ENCODE results near the gene CHERP.
A peak's percentile ranks its signal among the peaks of the same experiment; 100 is the strongest.

CHERP gene, protein sequence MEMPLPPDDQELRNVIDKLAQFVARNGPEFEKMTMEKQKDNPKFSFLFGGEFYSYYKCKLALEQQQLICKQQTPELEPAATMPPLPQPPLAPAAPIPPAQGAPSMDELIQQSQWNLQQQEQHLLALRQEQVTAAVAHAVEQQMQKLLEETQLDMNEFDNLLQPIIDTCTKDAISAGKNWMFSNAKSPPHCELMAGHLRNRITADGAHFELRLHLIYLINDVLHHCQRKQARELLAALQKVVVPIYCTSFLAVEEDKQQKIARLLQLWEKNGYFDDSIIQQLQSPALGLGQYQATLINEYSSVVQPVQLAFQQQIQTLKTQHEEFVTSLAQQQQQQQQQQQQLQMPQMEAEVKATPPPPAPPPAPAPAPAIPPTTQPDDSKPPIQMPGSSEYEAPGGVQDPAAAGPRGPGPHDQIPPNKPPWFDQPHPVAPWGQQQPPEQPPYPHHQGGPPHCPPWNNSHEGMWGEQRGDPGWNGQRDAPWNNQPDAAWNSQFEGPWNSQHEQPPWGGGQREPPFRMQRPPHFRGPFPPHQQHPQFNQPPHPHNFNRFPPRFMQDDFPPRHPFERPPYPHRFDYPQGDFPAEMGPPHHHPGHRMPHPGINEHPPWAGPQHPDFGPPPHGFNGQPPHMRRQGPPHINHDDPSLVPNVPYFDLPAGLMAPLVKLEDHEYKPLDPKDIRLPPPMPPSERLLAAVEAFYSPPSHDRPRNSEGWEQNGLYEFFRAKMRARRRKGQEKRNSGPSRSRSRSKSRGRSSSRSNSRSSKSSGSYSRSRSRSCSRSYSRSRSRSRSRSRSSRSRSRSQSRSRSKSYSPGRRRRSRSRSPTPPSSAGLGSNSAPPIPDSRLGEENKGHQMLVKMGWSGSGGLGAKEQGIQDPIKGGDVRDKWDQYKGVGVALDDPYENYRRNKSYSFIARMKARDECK

DNA sequence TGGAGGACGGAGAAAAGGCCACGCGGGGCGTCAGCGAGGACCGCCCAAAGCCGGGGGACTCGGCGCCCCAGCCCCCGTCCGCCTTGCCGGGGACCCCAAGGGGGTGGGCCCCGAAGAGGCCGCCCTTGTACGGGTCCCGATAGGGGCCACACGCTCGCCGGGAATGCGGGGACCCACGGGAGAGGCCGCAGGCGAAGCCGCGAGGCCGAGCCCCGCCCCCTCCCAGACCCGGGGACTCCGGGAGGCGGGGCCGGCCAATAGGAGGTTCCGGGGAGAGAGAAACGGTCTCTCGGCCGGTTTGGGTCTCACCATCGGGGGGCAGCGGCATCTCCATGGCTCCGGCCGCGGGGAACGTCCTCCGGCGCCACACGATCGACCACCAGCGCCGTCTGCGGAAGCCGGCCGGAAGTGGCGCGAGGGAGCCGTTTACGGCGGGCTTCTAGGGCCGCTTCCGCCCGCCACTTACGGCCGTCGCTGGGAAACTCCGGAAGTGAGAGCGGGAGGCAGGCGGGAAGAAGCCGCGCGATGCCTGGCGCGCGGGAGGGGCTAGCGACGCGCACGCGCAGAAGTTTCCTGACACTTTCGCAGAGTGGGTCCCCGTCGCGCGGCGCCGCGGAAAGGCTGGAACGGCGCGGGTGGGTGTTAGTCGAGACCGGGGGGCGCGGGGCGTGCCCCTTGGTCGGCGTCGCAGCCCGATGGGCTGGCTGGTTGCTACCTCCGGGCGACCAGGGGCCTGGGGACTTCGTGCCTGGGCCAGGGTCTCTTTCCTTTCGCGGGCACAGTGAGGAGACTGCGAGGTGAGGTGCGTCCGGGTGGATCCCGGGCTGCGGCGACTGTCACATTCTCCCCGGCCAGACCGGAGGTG is at the start of gene CHERP:
CHERP (minus strand) TSS at position 393 of the 865 bp plus-strand sequence; CDS start at position 334, 59 bp downstream.
- DNase-seq (ENCODE audit: insufficient read length, low spot score) (peak; percentile 95), FAIRE-seq (peak; percentile 82)

DNA sequence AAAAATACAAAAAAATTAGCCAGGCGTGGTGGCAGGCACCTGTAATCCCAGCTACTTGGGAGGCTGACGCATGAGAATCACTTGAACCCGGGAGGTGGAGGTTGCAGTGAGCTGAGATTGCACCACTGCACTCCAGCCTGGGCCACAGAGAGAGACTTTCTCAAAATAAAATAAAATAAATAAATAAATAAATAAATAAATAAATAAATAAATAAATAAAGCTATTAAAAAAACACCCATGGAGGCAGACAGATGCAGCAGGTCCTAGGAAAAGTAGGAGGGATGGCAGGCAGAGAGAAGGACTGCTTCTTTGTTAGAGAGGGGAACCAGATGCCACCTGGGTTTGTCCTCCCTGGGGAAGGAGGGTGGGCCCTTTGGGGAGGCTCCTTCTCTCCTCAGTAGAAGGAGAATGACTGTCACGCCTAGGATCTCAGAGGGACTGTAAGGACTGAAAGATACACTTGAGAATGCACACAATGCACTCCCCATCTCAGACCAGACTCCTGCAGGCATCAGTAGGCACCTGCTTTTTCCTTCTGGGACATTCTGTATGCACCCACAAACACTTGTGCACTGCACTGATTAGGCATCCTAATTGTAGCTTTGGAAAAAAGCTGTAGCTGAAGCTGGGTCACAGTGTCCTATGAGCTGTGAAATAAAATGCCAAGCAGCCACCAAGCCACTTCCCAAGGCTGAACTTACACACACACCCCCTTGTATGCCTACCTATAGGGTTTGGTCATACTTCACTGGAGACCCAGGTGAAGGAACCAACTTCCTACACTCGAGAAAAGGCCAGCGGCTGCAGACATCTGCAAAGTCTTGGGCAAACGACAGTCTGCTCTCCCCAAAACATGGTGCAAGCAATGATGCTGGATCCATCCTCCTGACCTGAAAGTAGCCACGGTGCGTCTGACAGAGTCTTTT is 48.9 kb upstream of the CHERP start:
- no peak for DNase-seq (ENCODE audit: insufficient read length, low spot score)
- FAIRE-seq: peak; percentile 21

DNA sequence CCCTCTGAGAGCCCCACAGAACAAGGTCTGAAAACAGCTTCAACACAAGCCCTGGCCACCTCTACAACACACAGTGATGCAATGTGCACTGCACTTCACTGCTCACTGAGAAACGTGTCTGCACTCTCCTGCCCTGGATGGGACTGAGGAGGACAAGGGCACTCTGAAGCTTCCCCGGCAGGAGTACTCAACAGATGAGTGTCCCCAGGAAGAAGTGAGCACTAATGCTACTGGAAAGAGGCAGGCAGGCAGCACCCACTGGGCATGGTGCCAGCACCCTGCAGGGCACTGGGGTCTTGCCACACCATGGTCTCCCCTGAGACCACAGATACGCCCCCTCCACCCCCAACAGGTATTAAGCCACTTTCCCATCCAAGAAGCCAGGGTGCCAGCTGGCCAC is 47.7 kb upstream of the CHERP start:
- DNase-seq (ENCODE audit: insufficient read length, low spot score): no peak
- no peak for FAIRE-seq

DNA sequence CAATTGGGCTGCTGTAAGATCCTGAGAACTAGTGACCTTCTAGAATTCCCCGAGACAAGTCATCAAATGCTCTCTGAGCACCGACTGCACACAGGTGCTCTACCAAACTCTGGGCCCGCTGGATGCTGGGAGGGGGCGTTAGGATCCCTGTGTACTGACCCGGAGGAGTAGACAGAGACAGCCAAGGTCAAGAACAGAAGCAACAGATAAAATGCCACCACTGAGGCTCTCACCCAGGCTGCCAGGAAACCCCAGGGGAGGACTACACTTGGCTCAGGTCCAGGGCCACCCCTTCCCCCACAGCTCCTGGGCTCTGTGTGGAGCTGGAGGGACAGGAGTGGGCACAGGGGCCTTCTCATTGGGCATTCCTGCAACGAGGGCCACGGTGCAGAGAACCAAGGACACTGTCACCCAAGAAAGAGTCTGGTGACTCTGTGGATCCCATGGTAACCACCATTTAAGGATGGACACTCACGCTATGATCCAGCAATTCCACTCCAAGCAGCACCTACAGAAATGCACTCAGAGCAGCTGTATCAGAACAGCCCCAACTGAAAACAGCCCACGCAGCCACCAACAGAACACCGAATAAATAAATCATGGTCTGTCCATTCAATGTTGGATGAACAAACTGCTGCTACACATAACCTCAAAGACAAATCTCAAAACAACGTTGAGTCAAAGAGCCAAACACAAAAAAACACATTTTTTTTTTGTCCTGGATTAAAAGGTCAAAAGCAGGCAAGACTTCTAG is 46.8 kb upstream of the CHERP start:
- no peak for FAIRE-seq
- no peak for DNase-seq (ENCODE audit: insufficient read length, low spot score)

DNA sequence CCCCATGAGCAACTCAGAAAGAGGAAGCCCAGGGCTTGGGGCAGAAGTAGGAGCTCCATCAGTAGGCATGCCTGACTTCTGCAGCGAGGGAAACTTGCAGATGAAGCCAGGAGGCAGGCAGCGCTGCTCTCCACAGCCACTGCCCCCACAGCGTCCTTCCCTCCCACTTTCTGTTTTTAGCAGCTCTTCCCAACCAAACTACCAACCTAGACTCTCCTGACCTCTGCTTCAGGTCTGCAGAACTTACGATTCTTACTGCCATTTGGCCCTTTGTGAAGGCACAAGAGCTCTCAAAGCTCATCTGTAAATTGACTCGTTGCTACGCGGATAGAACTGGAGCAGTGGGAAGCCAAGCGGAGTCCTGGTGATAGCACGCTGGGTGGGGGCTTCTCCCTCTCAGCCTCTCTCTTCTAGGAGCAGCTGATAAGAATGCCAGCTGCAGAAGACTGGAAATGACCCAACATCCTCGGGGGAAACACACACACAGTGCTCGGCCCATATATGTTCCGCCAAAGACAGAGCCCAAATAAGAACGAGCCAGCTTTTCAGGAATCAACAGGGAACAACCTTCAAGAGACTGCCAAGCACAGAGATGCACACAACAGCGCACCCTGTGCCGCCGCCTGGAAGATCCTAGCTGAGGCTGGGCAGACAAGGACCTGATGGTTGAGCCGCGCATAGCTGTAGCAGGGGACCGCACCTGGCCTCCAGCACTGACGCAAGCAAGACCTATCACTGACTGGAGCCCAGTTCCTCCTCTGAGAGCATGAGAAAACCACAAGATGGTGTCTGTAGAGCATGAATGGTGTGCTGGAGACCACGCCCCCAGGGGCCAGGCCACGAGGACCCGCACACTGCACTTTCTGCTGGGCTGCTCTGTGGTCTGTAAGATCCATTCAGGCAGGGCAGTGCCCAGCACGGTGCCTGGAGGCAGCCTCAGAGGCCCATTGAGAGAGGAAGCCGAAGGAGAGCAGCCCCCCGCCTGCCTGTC is 45.9 kb upstream of the CHERP start:
- peak; percentile 70 for DNase-seq (ENCODE audit: insufficient read length, low spot score)
- FAIRE-seq: peak; percentile 100

DNA sequence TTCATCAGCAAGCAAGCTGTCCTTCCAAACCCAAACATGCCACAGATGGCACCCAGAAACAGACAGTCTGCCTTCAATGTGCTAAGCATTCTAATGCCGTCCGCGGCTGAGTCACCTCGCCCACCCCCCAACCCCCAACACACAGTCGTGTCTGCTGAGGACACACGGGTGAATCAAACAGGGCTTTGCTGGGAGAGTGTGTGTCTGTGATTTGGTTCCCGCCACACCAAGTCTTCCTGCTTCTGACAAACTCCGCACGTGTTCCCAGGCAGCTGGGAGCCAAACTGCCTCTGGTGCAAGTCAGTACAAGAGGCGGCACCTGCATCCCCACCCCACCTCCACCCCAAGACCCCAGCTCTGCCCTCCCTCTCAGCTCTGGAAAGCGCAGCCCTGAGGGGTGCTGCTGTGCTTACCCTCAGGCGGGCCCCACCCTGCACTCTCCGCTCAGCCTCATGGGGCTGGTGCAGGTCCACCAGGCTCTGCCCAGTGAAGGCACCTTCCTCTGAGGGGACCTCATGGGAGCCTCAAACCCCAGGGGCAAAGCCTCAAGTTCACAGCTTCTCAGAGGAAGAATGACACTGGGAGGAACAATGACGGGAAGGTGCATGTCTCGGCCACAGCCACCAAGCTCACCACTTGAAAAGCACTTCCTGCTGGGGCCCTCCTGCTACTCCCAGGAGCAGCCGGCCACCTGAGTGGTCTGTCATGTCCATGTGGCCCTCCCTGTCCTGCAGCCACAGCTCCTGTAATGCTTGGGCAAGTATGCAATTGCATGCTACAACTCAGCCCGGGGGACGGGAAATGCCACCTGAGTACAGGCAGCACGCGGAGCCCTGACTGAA is 45.0 kb upstream of the CHERP start:
- DNase-seq (ENCODE audit: insufficient read length, low spot score) (no peak), FAIRE-seq (peak; percentile 96)

DNA sequence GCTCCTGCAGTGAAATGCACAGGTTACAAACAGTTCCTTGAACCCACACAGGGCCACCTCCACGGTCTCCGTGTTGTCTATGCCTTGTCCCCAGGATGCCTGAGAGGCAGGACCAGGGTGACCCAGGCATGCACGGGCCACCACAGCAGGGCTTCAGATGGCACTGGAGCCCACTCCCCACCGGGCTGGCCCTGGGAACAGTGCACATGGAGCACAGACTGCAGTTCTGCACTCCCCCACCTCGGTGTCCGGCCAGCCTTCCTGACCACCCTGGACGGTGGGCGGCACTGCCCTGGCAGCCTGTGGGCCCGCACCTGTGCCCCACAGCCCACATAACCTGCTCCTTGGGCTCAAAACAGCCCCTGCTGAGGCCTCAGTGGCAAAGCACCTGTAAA is 44.2 kb upstream of the CHERP start:
- FAIRE-seq: no peak
- no peak for DNase-seq (ENCODE audit: insufficient read length, low spot score)

DNA sequence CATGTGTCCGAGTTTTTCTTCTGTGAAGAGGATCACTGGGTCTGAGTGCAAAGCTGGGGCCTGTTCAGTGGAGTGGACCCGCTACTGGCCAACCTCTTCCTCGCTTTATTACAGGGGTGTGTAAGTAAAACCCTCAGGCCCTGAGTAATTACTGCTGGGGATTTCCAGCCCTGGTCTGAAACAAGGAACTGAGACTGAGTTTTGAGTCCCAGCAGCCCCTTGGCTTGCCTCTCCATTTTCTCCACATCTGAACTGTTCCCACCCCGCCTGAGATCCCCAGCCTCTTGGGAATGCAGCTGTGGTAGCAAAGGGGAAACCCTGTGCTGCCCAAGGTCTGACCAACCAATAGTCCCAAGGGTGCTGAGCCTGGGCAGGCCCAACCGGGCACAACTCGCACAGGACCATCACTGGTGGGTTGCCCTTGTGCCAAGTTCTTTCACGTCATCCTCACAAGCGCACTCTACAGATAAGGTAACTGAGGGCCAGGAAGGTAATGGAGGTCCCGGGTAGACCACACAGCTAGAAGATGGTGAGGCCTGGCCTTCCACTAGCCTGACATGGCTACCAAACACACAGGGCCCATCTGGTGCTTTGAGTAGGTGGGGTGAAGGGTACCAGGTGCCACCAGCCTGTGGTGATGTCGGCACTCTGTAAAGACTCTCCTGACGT is 43.7 kb upstream of the CHERP start:
- peak; percentile 97 for FAIRE-seq
- DNase-seq (ENCODE audit: insufficient read length, low spot score): peak; percentile 51

DNA sequence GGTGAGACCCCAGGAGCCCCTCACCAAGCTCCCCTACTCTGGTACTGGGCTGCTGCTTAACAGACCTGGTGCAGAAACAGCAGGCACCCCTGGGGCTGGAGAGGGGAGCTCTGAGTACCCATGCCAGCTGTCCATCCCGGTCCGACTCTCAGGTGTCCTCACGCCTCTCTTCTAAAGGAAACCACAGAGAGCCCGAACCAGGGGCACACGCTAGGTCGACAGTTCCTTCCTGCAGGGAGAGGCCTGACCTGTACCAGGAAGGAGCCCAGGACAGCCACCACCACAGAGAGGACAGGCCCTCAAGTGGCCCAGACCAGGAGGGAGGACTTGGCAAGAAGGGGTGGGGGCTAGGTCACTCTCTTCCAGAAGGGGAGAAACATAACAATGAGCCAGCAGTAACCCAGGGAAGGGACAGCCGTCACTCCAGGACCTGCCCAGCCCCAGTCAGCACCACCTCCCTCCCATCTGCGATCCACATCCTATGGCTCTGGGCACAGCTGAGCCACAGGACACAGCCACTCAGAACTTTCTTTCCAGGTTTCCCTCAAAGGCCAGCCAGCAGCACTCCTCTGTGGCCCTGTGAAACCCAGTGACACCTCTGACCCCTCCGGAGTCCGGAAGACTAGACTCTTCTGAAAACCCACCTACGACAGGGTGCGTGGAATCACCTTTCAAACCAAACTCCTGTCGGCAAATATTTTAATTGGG is 43.0 kb upstream of the CHERP start:
- no peak for FAIRE-seq
- DNase-seq (ENCODE audit: insufficient read length, low spot score): no peak

DNA sequence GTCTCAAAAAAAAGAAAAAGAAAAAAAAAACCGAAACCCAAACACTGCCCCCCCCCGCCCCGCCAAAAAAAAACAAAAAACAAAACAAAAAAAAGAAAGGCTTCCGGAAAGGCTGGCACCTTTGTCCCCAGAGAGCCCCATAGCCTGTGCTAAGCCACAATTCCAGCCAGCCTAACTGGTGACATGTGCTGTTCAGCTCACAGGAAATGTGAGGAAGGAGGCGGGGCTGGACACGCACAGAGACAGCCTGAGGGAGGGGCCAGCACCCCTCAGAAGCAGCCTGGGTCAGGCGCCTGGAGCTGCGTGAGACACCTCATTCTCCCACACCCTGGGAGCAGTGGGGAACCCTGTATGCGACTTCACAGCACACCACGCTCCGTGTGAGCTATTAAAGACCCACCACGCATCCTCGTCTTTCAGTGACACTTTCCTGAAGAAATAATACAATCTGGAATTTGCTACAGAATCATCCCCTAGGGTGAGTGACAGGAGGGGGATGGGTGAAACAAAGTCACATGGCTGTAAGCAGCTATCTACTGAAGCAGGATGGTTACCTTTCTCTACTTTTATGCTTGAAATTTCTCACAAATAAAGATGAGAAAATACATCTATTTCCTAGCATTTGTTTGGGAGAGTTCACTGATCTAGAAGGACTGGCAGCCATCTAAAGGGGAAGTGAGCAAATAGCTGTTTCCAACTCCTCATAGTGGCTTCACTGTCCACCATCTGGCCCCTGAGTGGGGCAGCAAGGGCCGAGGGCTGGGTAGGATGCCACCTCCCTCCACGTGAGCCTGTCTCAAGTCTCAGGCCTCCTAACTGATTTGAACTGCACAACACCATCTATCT is 42.2 kb upstream of the CHERP start:
- DNase-seq (ENCODE audit: insufficient read length, low spot score): peak; percentile 89
- FAIRE-seq: peak; percentile 99

DNA sequence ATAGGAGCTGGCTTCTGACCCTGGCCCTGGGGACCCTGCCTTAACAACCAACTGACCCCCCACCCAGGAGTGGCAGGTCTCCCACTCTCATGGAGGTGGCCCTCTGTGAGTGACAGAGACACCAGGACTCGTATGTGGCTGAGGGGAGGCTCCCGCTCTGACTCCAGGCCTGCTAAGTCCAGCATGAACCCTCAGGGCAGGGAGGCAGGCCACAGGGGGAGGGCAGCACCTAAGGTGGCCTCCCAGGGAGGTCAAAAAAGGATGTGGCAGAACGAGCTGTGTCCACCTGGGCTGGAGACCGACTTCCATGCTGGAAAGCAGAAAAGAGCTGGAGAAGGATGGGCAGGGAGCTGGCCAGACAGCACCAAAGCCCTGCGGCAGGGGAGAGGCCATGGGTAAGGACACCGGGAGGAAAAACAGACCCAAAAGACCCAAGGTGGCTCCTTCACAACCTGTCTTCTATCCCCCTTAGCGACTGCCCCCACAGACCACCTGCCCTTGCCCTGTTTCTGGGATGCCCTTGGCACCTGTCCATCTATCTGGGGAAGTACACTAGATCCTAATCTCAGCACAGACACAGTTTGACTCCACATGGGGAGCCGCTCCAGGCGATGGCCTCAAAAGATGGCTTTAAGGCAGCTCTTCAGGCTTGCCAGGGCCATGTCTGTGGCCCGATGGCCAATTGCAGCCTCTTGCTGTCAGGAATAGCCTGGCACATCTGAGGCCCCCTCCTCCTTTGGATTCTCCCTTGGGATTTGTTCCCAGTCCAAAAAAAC is 40.4 kb upstream of the CHERP start:
- no peak for DNase-seq (ENCODE audit: insufficient read length, low spot score)
- FAIRE-seq: no peak

DNA sequence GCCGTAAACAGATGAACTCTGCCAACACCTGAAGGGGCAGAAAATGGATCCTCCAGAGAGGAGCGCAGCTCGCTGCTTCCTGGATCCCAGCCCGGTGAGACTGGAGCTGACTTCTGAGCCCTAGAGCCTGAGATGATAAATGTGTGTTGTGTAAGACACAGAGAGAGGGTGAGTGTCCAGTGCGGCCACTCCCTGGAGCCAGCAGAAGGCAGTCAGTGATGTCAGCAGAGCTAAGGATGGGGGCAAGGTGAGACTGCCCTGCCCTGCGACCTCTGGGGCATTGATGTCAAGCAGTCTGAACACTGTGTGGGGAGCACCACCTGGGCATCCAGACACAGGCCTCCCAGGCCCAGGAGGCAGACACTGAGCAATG is 39.7 kb upstream of the CHERP start:
- FAIRE-seq (no peak), DNase-seq (ENCODE audit: insufficient read length, low spot score) (no peak)

DNA sequence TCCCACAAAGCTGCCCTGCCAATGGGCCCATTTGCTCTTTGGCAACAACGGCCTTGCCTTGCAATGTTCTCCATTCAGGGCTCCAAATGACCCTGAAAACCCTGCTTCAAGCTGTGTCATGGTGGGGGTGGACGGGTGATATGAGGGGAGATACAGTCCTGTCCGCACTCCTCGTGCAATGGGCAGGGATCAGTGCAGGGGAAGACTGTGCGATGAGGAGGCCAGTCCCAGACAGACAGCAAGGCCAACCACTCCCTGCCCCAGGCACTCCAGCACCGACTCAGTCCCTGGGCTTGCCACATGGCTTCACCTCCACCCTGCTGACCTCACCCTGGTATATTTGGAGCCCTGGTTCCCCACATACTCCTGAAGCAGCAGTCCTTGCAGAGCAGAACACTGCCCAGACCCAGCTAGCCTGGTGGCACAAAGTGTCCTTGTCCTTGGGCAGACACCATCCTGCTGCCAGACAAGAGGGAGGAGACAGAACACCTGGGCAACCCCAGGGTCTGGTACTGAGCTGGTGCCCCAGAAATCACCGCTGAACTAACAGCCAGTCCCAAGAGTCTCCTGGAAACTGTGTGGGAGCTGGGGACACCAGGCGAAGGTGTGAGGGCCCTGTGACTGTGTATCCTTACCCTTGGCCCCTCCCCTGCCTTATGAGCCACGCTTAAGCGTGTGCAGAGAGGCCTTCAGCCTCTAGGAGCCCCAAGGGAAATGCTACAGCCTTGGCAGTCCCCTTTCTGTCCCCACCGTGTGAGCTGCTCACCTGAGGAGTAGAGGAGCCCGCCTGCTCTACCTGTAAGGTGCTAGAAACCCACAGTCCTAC is 39.1 kb upstream of the CHERP start:
- DNase-seq (ENCODE audit: insufficient read length, low spot score) (no peak), FAIRE-seq (no peak)
